Stimulated activated CD4-positive, alpha-beta T cell treated with anti-CD3 and anti-CD28 coated beads, Interleukin-4, amount 100 ng/mL, for 48 hours (primary cell): Measurements from ENCODE around the gene TMEM255B.
A peak's percentile ranks its signal among the peaks of the same experiment; 100 is the strongest.

Experiments
- DNase-seq, 2 donors: peaks; one replicate each; pipeline ENCODE4 v3.0.0-alpha.2; 2020; ENCODE audit warnings: low read depth in 2 of 2

Gene TMEM255B

DNA sequence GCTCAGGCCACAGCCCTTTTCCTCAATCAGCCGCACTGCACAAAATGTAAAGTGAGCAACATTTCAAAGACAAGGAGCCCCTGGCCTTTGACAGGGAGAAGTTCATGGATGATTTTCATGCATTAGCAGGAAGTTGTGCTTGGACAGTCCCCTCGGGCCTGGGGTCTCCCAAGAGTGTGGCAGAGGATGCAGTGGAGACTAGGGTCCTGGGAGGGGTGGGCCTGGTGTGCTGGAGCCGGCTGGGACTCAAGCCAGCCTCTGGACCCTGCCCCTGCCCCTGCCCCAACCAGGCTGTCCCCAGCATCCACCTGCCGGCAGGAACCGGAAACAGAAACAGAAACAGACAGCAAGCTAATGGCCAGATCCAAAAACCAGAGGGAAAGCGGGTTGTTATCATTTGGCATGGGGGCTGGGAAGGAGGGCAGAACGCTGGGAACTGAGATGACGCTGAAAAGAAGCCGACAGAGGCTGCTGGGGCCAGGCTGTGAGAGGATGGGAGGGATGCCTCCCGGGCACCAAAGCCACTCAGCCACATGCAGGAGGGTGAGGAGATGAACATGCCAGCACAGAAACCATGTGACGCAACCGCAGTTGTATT is 102.5 kb downstream of the TMEM255B start:
- no peak for DNase-seq

DNA sequence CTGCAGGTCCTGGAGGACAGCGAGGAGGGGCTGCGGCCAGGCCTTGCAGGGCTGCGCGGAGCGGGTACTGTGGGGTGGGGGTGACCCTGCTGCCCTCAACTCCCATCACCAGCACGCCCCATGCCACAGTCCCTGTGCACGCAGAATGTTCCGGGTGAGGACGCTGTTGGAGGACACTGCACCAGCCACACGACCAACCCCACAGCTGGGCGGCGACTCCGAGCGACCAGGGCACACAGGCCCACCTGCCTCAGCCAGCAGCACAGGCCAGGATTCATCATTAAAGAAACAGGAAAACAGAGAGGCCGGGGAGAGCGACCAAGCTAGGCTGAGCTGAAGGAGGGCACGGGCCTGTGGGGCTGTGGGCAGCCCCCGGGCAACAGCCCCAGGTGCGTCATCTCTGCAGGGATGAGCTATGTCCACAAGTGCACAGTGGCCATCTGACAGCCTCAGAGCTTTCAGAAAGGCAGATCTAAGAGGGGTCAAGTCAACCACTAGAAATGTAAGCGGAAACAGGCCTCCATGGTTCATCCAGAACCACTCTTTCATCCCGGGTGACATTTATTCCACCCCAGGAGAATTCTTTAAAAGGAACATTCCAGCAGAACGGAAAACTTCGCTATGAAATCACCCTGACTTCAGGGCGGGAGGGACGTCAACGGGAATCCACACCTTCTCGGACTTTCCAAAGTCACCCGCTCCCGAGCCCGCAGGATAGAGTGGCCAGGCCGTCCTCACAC is 103.3 kb downstream of the TMEM255B start:
- no peak for DNase-seq

DNA sequence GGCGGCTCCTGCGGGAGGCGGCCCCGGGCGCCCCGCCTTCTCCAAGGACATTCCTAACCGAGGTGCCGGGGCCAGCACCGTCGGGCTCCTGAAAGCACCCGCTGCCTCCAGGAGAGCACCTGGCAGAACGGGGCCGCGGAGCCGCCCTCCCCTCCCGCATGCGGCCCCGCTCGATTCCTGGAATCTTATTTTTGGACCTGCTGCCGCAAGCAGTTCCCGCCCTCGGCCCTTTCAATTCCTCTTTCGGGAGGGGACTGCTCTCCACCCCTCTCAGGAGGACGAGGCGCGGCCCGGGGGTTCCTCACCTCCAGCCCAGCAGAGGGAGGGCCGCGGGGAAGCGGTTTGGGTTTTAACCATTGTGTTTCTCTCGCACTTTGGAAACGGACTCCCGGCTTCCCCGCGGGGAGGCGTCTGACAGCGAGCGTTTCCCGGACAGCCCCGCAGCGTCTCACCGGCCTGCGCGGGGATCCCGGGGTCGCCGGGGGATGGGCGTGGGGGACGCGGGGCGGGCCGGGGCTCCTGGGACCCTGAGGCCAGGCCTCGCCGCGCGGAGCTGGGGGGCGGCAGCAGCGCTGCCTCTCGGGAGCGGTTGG is 104.0 kb downstream of the TMEM255B start:
- no peak for DNase-seq

DNA sequence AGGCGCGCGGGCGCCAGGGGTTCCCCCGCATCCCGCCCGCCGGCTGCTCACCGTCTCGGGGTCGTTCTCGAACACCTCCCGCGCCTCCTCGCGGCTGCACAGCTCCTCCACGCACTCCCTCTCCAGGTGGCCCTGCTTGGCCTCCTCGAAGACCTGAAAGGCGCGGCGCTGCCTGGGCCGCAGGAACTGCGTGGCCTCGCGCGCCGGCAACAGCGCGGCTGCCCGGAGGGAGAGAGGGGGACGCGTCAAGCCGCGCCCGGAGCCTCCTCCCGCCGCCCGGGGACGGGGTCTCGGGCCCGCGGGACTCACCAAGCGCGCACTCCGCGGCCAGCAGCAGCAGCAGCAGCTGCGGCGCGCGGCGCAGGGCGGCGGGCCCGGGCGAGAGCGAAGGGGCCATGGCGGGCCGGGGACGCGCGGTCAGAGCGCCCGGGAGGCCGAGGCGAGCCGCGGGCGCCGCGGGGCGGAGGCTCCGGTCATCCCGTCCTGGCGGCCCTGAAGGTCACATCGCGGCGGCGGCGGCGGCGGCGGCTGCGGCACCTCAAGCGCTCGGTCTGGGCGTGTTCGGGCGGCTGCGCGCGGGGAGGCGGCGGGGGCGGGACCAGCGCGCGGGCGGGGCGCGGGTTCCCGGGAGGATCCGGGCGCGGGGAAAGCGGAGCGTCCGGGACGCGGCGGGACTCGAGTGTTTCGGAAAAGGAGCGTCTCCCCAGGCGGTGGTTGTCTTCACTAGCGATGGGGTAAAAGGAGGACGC is 104.7 kb downstream of the TMEM255B start, which contains the start of gene GAS6:
TSS of gene GAS6 (minus strand) at position 553 of the 749 bp plus-strand sequence. CDS start at position 397, 156 bp downstream.
- peak in 1 of 2 donors; percentile 15 for DNase-seq

DNA sequence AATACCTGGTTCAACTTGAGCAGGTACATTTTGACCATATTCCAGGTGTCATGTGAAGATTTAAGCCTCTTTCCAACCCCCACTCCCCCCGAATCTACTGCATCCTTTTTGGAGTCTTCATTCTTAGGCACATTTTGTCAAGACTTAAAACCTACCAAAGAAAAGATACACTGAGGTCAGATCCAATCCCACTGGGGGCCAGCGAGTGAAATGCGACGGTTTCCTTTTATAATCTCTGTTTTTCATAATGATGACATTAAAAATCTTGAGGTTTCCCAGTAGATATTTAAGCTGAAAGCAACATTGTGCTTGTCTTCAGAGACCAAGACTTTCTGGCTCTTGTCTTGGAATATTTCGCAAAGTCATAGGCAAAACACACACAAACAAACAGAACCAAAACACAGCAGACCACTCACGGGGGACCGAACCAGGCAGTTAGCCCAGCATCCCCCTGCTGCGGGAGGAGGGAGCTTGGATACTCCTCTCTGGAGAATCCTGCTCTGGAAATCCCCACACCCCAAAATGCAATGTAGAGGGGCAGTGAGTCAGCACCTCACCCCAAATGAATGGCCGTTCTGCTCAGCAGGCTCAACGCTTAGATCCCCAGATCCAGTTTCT is 105.4 kb downstream of the TMEM255B start:
- no peak for DNase-seq

- no peak for DNase-seq
Observed at GRCh38 chr13:113865427-113865826, 106.4 kb downstream of the TMEM255B start.
